WTC11 (cell line): ENCODE results near the gene STT3B. TPM values are rescaled to one million over a fixed set of nuclear protein-coding genes. Genes with fewer than 3 reads are reported as not detected.

ENCODE experiments used
- ATAC-seq: fragments of 200-7000 bp; cut with Tn5 transposase; 2 replicates; pipeline ENCODE4 v1.10.0; 2021; ENCODE audit warnings: mild to moderate bottlenecking, moderate library complexity
- CTCF ChIA-PET: fragments of 300-600 bp; sonication (Branson Sonifier 250); formaldehyde crosslinking; loops from one replicate; lab custom pipeline; 2021; ENCODE audit warnings: antibody characterized with exemption; lab: Charles Lee
- POLR2A ChIA-PET: fragments of 350-600 bp; sonication (Branson Sonifier 250); formaldehyde crosslinking; loops from one replicate; lab custom pipeline; 2021; ENCODE audit warnings: antibody characterized with exemption; lab: Charles Lee
- DNase-seq: peaks from one replicate; pipeline ENCODE4 v3.0.0; 2021; ENCODE audit warnings: low spot score
- H3K27ac Mint-ChIP-seq: 2 replicates; pipeline ENCODE4 v1.8.0; 2021; ENCODE audit warnings: mixed read lengths
- H3K27me3 Mint-ChIP-seq: 2 replicates; pipeline ENCODE4 v1.8.0; 2021; ENCODE audit warnings: low read depth, mild to moderate bottlenecking, moderate library complexity, mixed read lengths
- H3K36me3 Mint-ChIP-seq: 2 replicates; pipeline ENCODE4 v1.8.0; 2021; ENCODE audit warnings: mixed read lengths
- H3K4me1 Mint-ChIP-seq: 2 replicates; pipeline ENCODE4 v1.8.0; 2022; ENCODE audit warnings: mixed read lengths
- H3K4me3 Mint-ChIP-seq: 2 replicates; pipeline ENCODE4 v1.8.0; 2021; ENCODE audit warnings: mild to moderate bottlenecking, moderate library complexity, mixed read lengths
- H3K9me3 Mint-ChIP-seq: 2 replicates; pipeline ENCODE4 v1.8.0; 2021; ENCODE audit warnings: mixed read lengths
- CREB1 ChIP-seq: sonication (generic); formaldehyde crosslinking; IDR thresholded peaks from 2 replicates; pipeline ENCODE4 v1.8.0; 2023; ENCODE audit warnings: mild to moderate bottlenecking, missing genetic modification reagents
- EMX1 ChIP-seq: fragments of 250-450 bp; sonication (Bioruptor Pico); IDR thresholded peaks from 2 replicates; pipeline ENCODE4 v1.8.0; 2021; ENCODE audit warnings: mild to moderate bottlenecking
- ESRRA ChIP-seq: sonication (generic); formaldehyde crosslinking; IDR thresholded peaks from 2 replicates; pipeline ENCODE4 v1.8.1; 2022; ENCODE audit warnings: mild to moderate bottlenecking, missing genetic modification reagents, borderline replicate concordance
- GTF2I ChIP-seq: fragments of 250-450 bp; sonication (Bioruptor Pico); conservative IDR thresholded peaks from 2 replicates; pipeline ENCODE4 v1.4.0; 2021; ENCODE audit warnings: mild to moderate bottlenecking
- HMGA2 ChIP-seq: fragments of 250-450 bp; sonication (Bioruptor Pico); IDR thresholded peaks from 2 replicates; pipeline ENCODE4 v1.4.0; 2021; ENCODE audit warnings: mild to moderate bottlenecking, moderate library complexity
- IRF2 ChIP-seq: sonication (generic); formaldehyde crosslinking; IDR thresholded peaks from 2 replicates; pipeline ENCODE4 v1.8.0; 2022; ENCODE audit warnings: low read depth, missing genetic modification reagents, borderline replicate concordance
- JAZF1 ChIP-seq: fragments of 250-450 bp; sonication (Bioruptor Pico); IDR thresholded peaks from 2 replicates; pipeline ENCODE4 v1.9.0; 2021; ENCODE audit warnings: moderate library complexity, mild to moderate bottlenecking, inconsistent platforms
- KAT7 ChIP-seq: sonication (generic); formaldehyde crosslinking; IDR thresholded peaks from 2 replicates; pipeline ENCODE4 v1.8.1; 2023; ENCODE audit warnings: missing genetic modification reagents, mild to moderate bottlenecking, borderline replicate concordance
- MXD4 ChIP-seq: fragments of 250-450 bp; sonication (Bioruptor Pico); IDR thresholded peaks from 2 replicates; pipeline ENCODE4 v1.8.0; 2021; ENCODE audit warnings: mild to moderate bottlenecking, moderate library complexity, borderline replicate concordance
- NFYB ChIP-seq: sonication (generic); formaldehyde crosslinking; conservative IDR thresholded peaks from 2 replicates; pipeline ENCODE4 v1.8.0; 2022; ENCODE audit warnings: low read depth, missing genetic modification reagents
- NR2C2 ChIP-seq: sonication (generic); formaldehyde crosslinking; IDR thresholded peaks from 2 replicates; pipeline ENCODE4 v1.8.0; 2022; ENCODE audit warnings: mild to moderate bottlenecking, missing genetic modification reagents
- RELA ChIP-seq: sonication (generic); formaldehyde crosslinking; IDR thresholded peaks from 2 replicates; pipeline ENCODE4 v1.8.1; 2022; ENCODE audit warnings: missing genetic modification reagents, mild to moderate bottlenecking, borderline replicate concordance
- SMAD3 ChIP-seq: sonication (generic); formaldehyde crosslinking; IDR thresholded peaks from 2 replicates; pipeline ENCODE4 v1.8.0; 2022; ENCODE audit warnings: missing genetic modification reagents, mild to moderate bottlenecking, borderline replicate concordance
- SOX15 ChIP-seq: fragments of 250-450 bp; sonication (Bioruptor Pico); IDR thresholded peaks from 2 replicates; pipeline ENCODE4 v1.9.0; 2021; ENCODE audit warnings: mild to moderate bottlenecking
- ZNF317 ChIP-seq: sonication (generic); formaldehyde crosslinking; IDR thresholded peaks from 2 replicates; pipeline ENCODE4 v1.8.1; 2023; ENCODE audit warnings: low read depth, mild to moderate bottlenecking, moderate library complexity, missing genetic modification reagents, borderline replicate concordance
- ZNF423 ChIP-seq: fragments of 250-450 bp; sonication (Bioruptor Pico); IDR thresholded peaks from 2 replicates; pipeline ENCODE4 v2.1.2; 2022; ENCODE audit warnings: mild to moderate bottlenecking, moderate library complexity
- total RNA-seq: library from RNA; stranded (reverse); gene quantifications from 3 replicates; pipeline ENCODE4 v1.2.3, GENCODE V29; 2021
- TF ChIP-seq, protein P1 (sequence below): sonication (generic); formaldehyde crosslinking; IDR thresholded peaks from 2 replicates; pipeline ENCODE4 v1.8.0; 2023; ENCODE audit warnings: missing genetic modification reagents
- TF ChIP-seq, protein P2 (sequence below): sonication (generic); formaldehyde crosslinking; IDR thresholded peaks from 2 replicates; pipeline ENCODE4 v1.8.0; 2023; ENCODE audit warnings: mild to moderate bottlenecking, missing genetic modification reagents
- TF ChIP-seq, protein P3 (sequence below): fragments of 250-450 bp; sonication (Bioruptor Pico); IDR thresholded peaks from 2 replicates; pipeline ENCODE4 v1.9.0; 2021; ENCODE audit warnings: mild to moderate bottlenecking
- TF ChIP-seq, protein P4 (sequence below): sonication (generic); formaldehyde crosslinking; IDR thresholded peaks from 2 replicates; pipeline ENCODE4 v1.8.1; 2023; ENCODE audit warnings: mild to moderate bottlenecking, missing genetic modification reagents, moderate library complexity

Gene STT3B
- total RNA-seq, 1 experiment from 2014 or later, result 103 TPM

DNA sequence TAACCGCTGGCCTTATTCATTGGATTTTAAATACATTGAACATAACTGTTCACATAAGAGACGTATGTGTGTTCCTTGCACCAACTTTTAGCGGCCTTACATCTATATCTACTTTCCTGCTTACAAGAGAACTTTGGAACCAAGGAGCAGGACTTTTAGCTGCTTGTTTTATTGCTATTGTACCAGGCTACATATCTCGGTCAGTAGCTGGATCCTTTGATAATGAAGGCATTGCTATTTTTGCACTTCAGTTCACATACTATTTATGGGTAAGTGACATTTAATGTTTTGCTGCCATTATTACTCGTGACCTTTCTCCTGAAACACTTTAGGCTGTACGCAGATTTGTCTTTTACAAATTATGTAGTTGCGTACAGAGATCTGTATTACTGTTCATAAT, 47.1 kb downstream of the STT3B start:
- Mint-ChIP-seq H3K27ac (no peak overlapping the region), H3K36me3 (peaks cover 15% of the 10 kb centered on the region), H3K4me3 (no peak overlapping the region), H3K9me3 (no peaks in the 10 kb centered on the region), H3K4me1 (peaks cover 10% of the 10 kb centered on the region), H3K27me3 (no peaks in the 10 kb centered on the region)
- DNase-seq (no peak), ATAC-seq (no peak)
- TF ChIP-seq, protein P1, sequence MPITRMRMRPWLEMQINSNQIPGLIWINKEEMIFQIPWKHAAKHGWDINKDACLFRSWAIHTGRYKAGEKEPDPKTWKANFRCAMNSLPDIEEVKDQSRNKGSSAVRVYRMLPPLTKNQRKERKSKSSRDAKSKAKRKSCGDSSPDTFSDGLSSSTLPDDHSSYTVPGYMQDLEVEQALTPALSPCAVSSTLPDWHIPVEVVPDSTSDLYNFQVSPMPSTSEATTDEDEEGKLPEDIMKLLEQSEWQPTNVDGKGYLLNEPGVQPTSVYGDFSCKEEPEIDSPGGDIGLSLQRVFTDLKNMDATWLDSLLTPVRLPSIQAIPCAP, result no peak
- TF ChIP-seq HMGA2 (no peak), SMAD3 (CRISPR knock-in tag) (no peak), MXD4 (CRISPR knock-in tag) (no peak), NR2C2 (CRISPR knock-in tag) (no peak), JAZF1 (CRISPR knock-in tag) (no peak), CREB1 (CRISPR knock-in tag) (no peak), RELA (no peak), EMX1 (CRISPR knock-in tag) (no peak), ESRRA (CRISPR knock-in tag) (no peak), SOX15 (CRISPR knock-in tag) (no peak), ZNF317 (CRISPR knock-in tag) (no peak), GTF2I (no peak), NFYB (CRISPR knock-in tag) (no peak), IRF2 (no peak), KAT7 (CRISPR knock-in tag) (no peak)
- TF ChIP-seq, protein P2, sequence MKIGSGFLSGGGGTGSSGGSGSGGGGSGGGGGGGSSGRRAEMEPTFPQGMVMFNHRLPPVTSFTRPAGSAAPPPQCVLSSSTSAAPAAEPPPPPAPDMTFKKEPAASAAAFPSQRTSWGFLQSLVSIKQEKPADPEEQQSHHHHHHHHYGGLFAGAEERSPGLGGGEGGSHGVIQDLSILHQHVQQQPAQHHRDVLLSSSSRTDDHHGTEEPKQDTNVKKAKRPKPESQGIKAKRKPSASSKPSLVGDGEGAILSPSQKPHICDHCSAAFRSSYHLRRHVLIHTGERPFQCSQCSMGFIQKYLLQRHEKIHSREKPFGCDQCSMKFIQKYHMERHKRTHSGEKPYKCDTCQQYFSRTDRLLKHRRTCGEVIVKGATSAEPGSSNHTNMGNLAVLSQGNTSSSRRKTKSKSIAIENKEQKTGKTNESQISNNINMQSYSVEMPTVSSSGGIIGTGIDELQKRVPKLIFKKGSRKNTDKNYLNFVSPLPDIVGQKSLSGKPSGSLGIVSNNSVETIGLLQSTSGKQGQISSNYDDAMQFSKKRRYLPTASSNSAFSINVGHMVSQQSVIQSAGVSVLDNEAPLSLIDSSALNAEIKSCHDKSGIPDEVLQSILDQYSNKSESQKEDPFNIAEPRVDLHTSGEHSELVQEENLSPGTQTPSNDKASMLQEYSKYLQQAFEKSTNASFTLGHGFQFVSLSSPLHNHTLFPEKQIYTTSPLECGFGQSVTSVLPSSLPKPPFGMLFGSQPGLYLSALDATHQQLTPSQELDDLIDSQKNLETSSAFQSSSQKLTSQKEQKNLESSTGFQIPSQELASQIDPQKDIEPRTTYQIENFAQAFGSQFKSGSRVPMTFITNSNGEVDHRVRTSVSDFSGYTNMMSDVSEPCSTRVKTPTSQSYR (CRISPR knock-in tag), result no peak
- TF ChIP-seq, protein P3, sequence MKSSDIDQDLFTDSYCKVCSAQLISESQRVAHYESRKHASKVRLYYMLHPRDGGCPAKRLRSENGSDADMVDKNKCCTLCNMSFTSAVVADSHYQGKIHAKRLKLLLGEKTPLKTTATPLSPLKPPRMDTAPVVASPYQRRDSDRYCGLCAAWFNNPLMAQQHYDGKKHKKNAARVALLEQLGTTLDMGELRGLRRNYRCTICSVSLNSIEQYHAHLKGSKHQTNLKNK (CRISPR knock-in tag), result no peak
- TF ChIP-seq, protein P4, sequence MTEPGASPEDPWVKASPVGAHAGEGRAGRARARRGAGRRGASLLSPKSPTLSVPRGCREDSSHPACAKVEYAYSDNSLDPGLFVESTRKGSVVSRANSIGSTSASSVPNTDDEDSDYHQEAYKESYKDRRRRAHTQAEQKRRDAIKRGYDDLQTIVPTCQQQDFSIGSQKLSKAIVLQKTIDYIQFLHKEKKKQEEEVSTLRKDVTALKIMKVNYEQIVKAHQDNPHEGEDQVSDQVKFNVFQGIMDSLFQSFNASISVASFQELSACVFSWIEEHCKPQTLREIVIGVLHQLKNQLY, result no peak
- ChIA-PET POLR2A (interaction anchor here (0.6 kb wide), 1 partner anchor 54 kb away, joined by 5 read pairs; no protein-coding TSS in a partner anchor), CTCF (interaction anchor here (1.9 kb wide), 1 partner anchor 17 kb away, joined by 7 read pairs; no protein-coding TSS in a partner anchor)

DNA sequence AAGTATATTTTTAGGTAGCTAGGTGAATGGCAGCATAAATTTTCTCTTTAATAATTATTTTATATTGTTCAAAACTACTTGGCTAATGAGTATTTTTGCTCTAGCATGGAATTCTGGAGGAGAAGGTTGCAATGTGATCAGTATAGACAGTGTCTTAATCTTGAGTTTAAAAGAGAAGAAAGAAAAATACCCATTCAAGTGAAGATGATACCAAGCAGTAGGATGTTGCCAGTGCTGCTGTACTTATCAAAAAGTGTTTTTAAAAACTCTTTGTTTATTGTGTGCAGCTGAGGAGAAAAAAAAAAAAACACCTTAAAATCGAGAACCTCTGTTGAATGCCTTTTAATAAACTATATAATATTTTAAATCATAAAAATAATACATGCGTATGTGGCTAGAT, 47.9 kb downstream of the STT3B start:
- DNase-seq (no peak), ATAC-seq (no peak)
- TF ChIP-seq ZNF423 (CRISPR knock-in tag) (no peak), RELA (no peak), KAT7 (CRISPR knock-in tag) (no peak), CREB1 (CRISPR knock-in tag) (no peak)
- TF ChIP-seq, protein P3 (CRISPR knock-in tag), result no peak
- Mint-ChIP-seq H3K27ac (no peak overlapping the region), H3K4me3 (no peak overlapping the region), H3K9me3 (no peaks in the 10 kb centered on the region), H3K27me3 (no peaks in the 10 kb centered on the region), H3K4me1 (peaks cover 10% of the 10 kb centered on the region), H3K36me3 (peaks cover 15% of the 10 kb centered on the region)
- ChIA-PET CTCF (interaction anchor here (1.3 to 1.9 kb wide), 2 partner anchors 12 to 18 kb away, joined by 3 to 7 read pairs; no protein-coding TSS in a partner anchor), POLR2A (no interaction called here)
